Measurements from ENCODE around the gene DSPP.

- TF ChIP-seq EZH2phosphoT487 (IDR thresholded peaks at IDR 0.05; ENCODE audit: insufficient read depth, low read depth) (no peak), EZH2 (IDR thresholded peaks at IDR 0.05; ENCODE audit: insufficient read depth, poor library complexity, severe bottlenecking) (no peak)
Measured at GRCh38 chr4:87601361-87601760, 7.0 kb upstream of the DSPP start.
